ENCODE measurements around the gene PRR14L. TPM values are rescaled to one million over a fixed set of nuclear protein-coding genes. Genes with fewer than 3 reads are reported as not detected.

Gene PRR14L
- 22.6 and 23.7 TPM in 2 replicates for total RNA-seq

GRCh38 chr22:31749636-31750364 is at the start of gene PRR14L:
Gene PRR14L, minus strand, starts transcription at chr22:31750132. Its CDS starts 11,272 bp downstream, at chr22:31738860.

DNA sequence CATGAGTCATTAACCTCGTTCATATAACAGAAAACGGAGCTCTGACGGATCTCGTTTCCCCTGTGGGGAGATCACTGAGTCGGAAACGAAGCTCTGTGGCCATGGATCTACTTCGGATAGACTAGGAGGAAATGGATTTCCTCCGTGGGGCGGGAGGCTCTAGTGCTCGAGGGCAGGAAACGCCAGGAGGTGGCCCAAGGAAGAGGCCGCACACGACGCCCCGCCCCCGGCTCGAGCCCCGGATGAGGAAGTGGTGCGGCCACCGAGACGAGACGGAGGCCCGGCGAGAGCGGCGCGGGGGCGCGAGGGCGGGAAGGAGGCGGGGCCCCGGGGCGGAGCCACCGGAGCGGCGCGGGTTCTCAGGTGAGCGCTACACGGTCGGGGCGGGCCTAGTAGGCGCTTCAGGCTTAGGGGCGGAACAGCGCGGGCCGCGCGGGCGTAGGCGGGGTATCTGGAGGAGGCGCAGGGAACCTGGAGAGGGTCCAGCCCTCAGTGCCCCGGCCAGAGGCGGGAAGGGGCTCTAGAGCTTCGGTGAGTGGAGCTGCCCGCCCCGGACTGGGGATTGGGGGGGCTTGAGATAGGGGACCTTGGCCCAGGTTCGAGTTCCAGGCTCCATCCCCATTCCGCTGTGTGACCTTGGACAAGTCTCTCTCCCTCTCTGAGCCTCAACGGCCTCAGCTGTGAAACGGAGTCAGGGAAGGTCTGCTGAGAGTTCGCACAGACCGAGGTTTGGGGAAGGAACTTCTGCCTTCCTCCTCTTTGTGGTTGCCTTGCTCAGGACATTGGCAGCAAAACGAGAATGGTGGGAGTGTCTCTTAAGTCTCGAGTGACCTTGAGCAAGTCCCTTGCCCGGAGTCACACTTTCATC is 3.9 kb upstream of the PRR14L start, which contains the start of gene DEPDC5:
Gene DEPDC5, plus strand, starts transcription at position 386 of the 868 bp plus-strand sequence. CDS start 903 bp downstream, outside the sequence.

DNA sequence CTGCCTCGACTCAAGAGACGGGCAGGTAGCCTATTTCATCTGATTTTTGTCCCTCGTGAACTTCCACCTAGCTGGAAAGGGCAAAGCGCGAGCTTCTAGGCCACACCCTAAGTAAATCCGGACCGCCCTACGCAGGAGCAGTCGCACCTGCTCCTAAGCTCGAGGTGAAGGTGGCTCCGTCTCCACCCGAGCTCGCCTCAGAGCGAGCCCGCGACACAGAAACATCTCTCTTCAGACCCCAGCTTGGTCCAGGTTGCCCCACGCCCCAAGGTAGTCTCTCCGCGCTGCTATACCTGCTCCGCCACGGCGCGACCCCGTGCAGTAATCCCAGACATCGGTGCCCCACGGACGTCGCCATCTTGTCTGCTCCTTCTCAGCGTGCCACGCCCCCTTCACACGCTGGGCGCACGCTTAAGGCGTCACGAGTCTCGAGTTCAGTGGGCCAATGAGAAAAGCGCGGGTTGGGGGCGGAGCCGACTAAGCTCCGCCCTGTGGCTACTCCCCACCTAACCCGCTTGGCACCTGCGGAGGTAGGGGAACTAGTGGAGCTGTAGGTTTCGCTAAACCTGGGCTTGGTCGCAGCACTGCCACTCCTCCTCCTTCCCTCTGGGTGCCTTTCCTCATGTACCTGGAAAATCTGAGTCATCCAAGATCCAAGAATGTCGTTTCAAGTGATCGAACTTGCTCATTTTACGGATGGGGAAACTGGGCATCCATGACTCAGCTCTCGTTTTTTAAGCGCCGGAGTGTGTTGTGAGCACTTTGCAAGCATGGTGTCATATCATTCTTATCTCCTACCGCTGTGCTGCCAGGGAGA is 87.9 kb downstream of the PRR14L start, which contains the start of gene PISD:
Gene PISD, minus strand, starts transcription at position 365 of the 817 bp plus-strand sequence. Its CDS starts 7 bp downstream, at position 358.

Other genes with a start within 250 kb of the PRR14L start
- 43.9 and 49.2 TPM in 2 replicates for gene PISD, start 87.9 kb downstream of the PRR14L start, total RNA-seq
- gene DEPDC5, start 3.9 kb upstream of the PRR14L start, total RNA-seq, result 8.4 and 12.6 TPM in 2 replicates
- gene YWHAH, start 194.4 kb upstream of the PRR14L start, total RNA-seq, result 104 and 111 TPM in 2 replicates

Data from epithelial cell of umbilical artery (primary cell).